Panc1 (cell line): ENCODE data around the gene ATXN7. TPM values are rescaled to one million over a fixed set of nuclear protein-coding genes. Genes with fewer than 3 reads are reported as not detected.

ENCODE experiments used
- ATAC-seq: fragments of 200-7000 bp; cut with Tn5 transposase; 2 replicates; pipeline ENCODE4 v1.9.1; 2020; ENCODE audit warnings: mild to moderate bottlenecking, moderate library complexity
- BruUV-seq: library from RNA; stranded (reverse); fragments of 400-500 nt; replicated peaks from 2 replicates; lab custom pipeline; 2021; lab: Mats Ljungman, UMichigan
- CTCF ChIA-PET: fragments of 300-600 bp; sonication (Branson Sonifier 250); formaldehyde crosslinking; loops from one replicate; lab custom pipeline; 2022; ENCODE audit warnings: antibody characterized with exemption; lab: Charles Lee
- POLR2A ChIA-PET: fragments of 300-600 bp; sonication (Branson Sonifier 250); formaldehyde crosslinking; loops from one replicate; lab custom pipeline; 2022; ENCODE audit warnings: antibody characterized with exemption; lab: Charles Lee
- DNase-seq: peaks from one replicate; pipeline ENCODE4 v3.0.0-alpha.2; 2010; ENCODE audit warnings: low read depth, low spot score
- H3K27ac ChIP-seq: 2 replicates; pipeline ENCODE4 v1.5.1; 2011; ENCODE audit warnings: mild to moderate bottlenecking, low read length, inconsistent platforms
- H3K27me3 ChIP-seq: fragments of 200-500 bp; sonication (Bioruptor generic); 2 replicates; pipeline ENCODE4 v1.6.0; 2014; ENCODE audit warnings: low read length, inconsistent platforms; ENCODE audit not compliant: control insufficient read depth, insufficient read depth
- H3K36me3 ChIP-seq: fragments of 200-500 bp; sonication (Bioruptor generic); 2 replicates; pipeline ENCODE4 v1.5.1; 2014; ENCODE audit warnings: inconsistent platforms, mild to moderate bottlenecking, low read length, moderate library complexity; ENCODE audit not compliant: control insufficient read depth, insufficient read depth
- H3K4me1 ChIP-seq: 2 replicates; pipeline ENCODE4 v1.5.1; 2011; ENCODE audit warnings: inconsistent platforms, mild to moderate bottlenecking, low read length, moderate library complexity; ENCODE audit not compliant: control insufficient read depth, insufficient read depth
- H3K4me3 ChIP-seq, 2 experiments: 2 replicates each; pipeline ENCODE4 v1.5.1; 2011 to 2012; ENCODE audit warnings: low read depth in 2 of 2, low read length in 2 of 2, mild to moderate bottlenecking in 2 of 2, inconsistent platforms in 1 of 2, moderate library complexity in 1 of 2
- H3K9me3 ChIP-seq: fragments of 200-500 bp; sonication (Bioruptor generic); 2 replicates; pipeline ENCODE4 v1.5.1; 2014; ENCODE audit warnings: low read depth, mild to moderate bottlenecking, inconsistent platforms, low read length, moderate library complexity; ENCODE audit not compliant: control insufficient read depth, insufficient read depth
- CTCF ChIP-seq: fragments of 450-650 bp; IDR thresholded peaks from 2 replicates; pipeline ENCODE4 v1.5.1; 2017; ENCODE audit warnings: mild to moderate bottlenecking
- POLR2AphosphoS5 ChIP-seq: IDR thresholded peaks from 2 replicates; pipeline ENCODE4 v1.6.1; 2012; ENCODE audit warnings: mild to moderate bottlenecking, low read depth, low read length, moderate library complexity
- REST ChIP-seq, 2 experiments: IDR thresholded peaks; 2 replicates each; pipeline ENCODE4 v1.6.1; 2011 to 2012; ENCODE audit warnings: low read depth in 2 of 2, control low read depth in 1 of 2, low read length in 1 of 2, mild to moderate bottlenecking in 1 of 2, moderate library complexity in 1 of 2; ENCODE audit not compliant: insufficient read depth in 1 of 2
- SIN3A ChIP-seq: IDR thresholded peaks from 2 replicates; pipeline ENCODE4 v1.6.1; 2012; ENCODE audit warnings: low read depth, mild to moderate bottlenecking, low read length, moderate library complexity, borderline replicate concordance; ENCODE audit not compliant: insufficient read depth
- TCF7L2 ChIP-seq: IDR thresholded peaks from 2 replicates; pipeline ENCODE4 v1.6.1; 2011; ENCODE audit warnings: mild to moderate bottlenecking, low read depth, low read length, inconsistent platforms
- in situ Hi-C: cut with HindIII; loops from 2 replicates; pipeline ENCODE4 v1.10.0; 2016; ENCODE audit warnings: low sequenced_read_pairs, low pct_unique_long_range_greater_than_20kb
- intact Hi-C: fragments of 100-400 bp; cut with micrococcal nuclease; formaldehyde crosslinking; loops from one replicate; pipeline ENCODE4 v1.10.0; 2022; ENCODE audit not compliant: unreplicated experiment
- total RNA-seq: library from RNA; stranded (reverse); gene quantifications from one replicate; pipeline ENCODE4 v1.2.1, GENCODE V29; 2021; ENCODE audit not compliant: unreplicated experiment

Gene ATXN7
- total RNA-seq, 1 experiment from 2014 or later: 17.3 TPM

- in situ Hi-C loops: no loop called here
- TF ChIP-seq CTCF: no peak
- TF ChIP-seq POLR2AphosphoS5: no peak
- TF ChIP-seq SIN3A: no peak
- TF ChIP-seq REST (IDR thresholded peaks at IDR 0.05; ENCODE audit: insufficient read depth in 1 of 2, low read depth in 2 of 2, low read length in 1 of 2): no peak
- no peak for TF ChIP-seq TCF7L2
- Histone ChIP-seq H3K36me3 (no peaks in the 10 kb centered on the region), H3K27ac (no peak overlapping the region), H3K4me3 (no peak overlapping the region), H3K27me3 (no peaks in the 10 kb centered on the region), H3K4me1 (no peaks in the 10 kb centered on the region), H3K9me3 (no peaks in the 10 kb centered on the region)
- intact Hi-C loops: no loop called here
- ChIA-PET POLR2A (no interaction called here), CTCF (no interaction called here)
- DNase-seq: no peak
- BruUV-seq: no TSS peak
- ATAC-seq: no peak
Measured at GRCh38 chr3:64039981-64040733, 176.5 kb downstream of the ATXN7 start.

GRCh38 chr3:64042952-64043351 is 179.3 kb downstream of the ATXN7 start:
- no peak overlapping the region for H3K27ac ChIP-seq
- H3K9me3 ChIP-seq: no peaks in the 10 kb centered on the region
- H3K4me1 ChIP-seq: no peaks in the 10 kb centered on the region
- H3K36me3 ChIP-seq: no peaks in the 10 kb centered on the region
- DNase-seq (no peak), ATAC-seq (no peak)
- no peak overlapping the region for H3K4me3 ChIP-seq
- intact Hi-C loops (no loop called here), in situ Hi-C loops (no loop called here)
- ChIA-PET CTCF (no interaction called here), POLR2A (interaction anchor here (0.6 kb wide), 1 partner anchor 104 kb away, joined by 3 read pairs; no protein-coding TSS in a partner anchor)
- no TSS peak for BruUV-seq
- no peaks in the 10 kb centered on the region for H3K27me3 ChIP-seq
- TF ChIP-seq REST (IDR thresholded peaks at IDR 0.05; ENCODE audit: insufficient read depth in 1 of 2, low read depth in 2 of 2, low read length in 1 of 2): no peak
- no peak for TF ChIP-seq TCF7L2
- TF ChIP-seq POLR2AphosphoS5: no peak
- no peak for TF ChIP-seq SIN3A
- no peak for TF ChIP-seq CTCF
